ENCODE results near the gene MFN1.

MFN1 gene

DNA sequence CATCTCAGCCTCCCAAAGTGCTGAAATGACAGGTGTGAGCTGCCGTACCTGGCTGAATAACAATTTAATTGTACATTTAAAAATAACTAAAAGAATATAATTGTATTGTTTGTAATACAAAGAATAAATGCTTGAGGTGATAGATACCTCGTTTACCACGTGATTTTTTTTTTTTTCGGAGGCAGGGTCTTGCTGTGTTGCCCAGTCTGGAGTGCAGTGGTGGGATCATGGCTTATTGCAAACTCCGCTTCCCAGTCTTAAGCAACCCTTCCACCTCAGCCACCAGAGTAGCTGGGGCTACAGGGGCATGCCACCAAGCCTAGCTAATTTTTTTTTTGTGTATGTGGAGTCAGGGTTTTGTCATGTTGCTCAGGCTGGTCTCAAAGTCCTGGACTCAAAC, 15.8 kb downstream of the MFN1 start:
- TF ChIP-seq FOXP2 (optimal IDR thresholded peaks at IDR 0.05; ENCODE audit: borderline replicate concordance, extremely low read depth, extremely low read length, insufficient read depth) (no peak), SIN3A (IDR thresholded peaks at IDR 0.05; ENCODE audit: borderline replicate concordance, insufficient read depth, low read length) (no peak), TAF1 (IDR thresholded peaks at IDR 0.05; ENCODE audit: borderline replicate concordance, insufficient read depth, low read length) (no peak), POLR2AphosphoS5 (IDR thresholded peaks at IDR 0.05; ENCODE audit: low read depth, low read length) (no peak)
- TF ChIP-seq, protein P1, sequence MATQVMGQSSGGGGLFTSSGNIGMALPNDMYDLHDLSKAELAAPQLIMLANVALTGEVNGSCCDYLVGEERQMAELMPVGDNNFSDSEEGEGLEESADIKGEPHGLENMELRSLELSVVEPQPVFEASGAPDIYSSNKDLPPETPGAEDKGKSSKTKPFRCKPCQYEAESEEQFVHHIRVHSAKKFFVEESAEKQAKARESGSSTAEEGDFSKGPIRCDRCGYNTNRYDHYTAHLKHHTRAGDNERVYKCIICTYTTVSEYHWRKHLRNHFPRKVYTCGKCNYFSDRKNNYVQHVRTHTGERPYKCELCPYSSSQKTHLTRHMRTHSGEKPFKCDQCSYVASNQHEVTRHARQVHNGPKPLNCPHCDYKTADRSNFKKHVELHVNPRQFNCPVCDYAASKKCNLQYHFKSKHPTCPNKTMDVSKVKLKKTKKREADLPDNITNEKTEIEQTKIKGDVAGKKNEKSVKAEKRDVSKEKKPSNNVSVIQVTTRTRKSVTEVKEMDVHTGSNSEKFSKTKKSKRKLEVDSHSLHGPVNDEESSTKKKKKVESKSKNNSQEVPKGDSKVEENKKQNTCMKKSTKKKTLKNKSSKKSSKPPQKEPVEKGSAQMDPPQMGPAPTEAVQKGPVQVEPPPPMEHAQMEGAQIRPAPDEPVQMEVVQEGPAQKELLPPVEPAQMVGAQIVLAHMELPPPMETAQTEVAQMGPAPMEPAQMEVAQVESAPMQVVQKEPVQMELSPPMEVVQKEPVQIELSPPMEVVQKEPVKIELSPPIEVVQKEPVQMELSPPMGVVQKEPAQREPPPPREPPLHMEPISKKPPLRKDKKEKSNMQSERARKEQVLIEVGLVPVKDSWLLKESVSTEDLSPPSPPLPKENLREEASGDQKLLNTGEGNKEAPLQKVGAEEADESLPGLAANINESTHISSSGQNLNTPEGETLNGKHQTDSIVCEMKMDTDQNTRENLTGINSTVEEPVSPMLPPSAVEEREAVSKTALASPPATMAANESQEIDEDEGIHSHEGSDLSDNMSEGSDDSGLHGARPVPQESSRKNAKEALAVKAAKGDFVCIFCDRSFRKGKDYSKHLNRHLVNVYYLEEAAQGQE (IDR thresholded peaks at IDR 0.05; ENCODE audit: insufficient read depth in 1 of 2, low read depth in 2 of 2, low read length in 2 of 2): no peak

- TF ChIP-seq, protein P1 (IDR thresholded peaks at IDR 0.05; ENCODE audit: insufficient read depth in 1 of 2, low read depth in 2 of 2, low read length in 2 of 2): no peak
- TF ChIP-seq TAF1 (IDR thresholded peaks at IDR 0.05; ENCODE audit: borderline replicate concordance, insufficient read depth, low read length): no peak
- no peak for TF ChIP-seq POLR2AphosphoS5 (IDR thresholded peaks at IDR 0.05; ENCODE audit: low read depth, low read length)
These were observed 22.1 kb downstream of the MFN1 start for GRCh38 chr3:179369621-179370020.

DNA sequence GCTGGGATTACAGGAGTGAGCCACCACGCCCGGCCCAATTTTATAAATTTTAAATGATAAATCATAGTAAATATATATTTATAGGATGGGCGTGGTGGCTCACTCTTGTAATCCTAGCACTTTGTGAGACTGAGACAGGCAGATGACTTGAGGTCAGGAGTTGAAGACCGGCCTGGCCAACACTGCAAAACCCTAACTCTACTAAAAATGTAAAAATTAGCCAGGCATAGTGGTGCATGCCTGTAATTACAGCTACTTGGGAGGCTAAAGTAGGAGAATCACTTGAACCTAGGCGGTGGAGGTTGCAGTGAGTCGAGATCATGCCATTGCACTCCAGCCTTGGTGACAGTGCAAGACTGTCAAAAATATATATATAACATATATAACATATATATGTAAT, 26.4 kb downstream of the MFN1 start:
- no peak for TF ChIP-seq SIN3A (IDR thresholded peaks at IDR 0.05; ENCODE audit: borderline replicate concordance, insufficient read depth, low read length)
- no peak for TF ChIP-seq TAF1 (IDR thresholded peaks at IDR 0.05; ENCODE audit: borderline replicate concordance, insufficient read depth, low read length)
- TF ChIP-seq, protein P1 (IDR thresholded peaks at IDR 0.05; ENCODE audit: insufficient read depth in 1 of 2, low read depth in 2 of 2, low read length in 2 of 2): no peak
- no peak for TF ChIP-seq POLR2AphosphoS5 (IDR thresholded peaks at IDR 0.05; ENCODE audit: low read depth, low read length)

- TF ChIP-seq TAF1 (IDR thresholded peaks at IDR 0.05; ENCODE audit: borderline replicate concordance, insufficient read depth, low read length): no peak
- TF ChIP-seq POLR2AphosphoS5 (IDR thresholded peaks at IDR 0.05; ENCODE audit: low read depth, low read length): no peak
- TF ChIP-seq, protein P1 (IDR thresholded peaks at IDR 0.05; ENCODE audit: insufficient read depth in 1 of 2, low read depth in 2 of 2, low read length in 2 of 2): no peak
- TF ChIP-seq SIN3A (IDR thresholded peaks at IDR 0.05; ENCODE audit: borderline replicate concordance, insufficient read depth, low read length): no peak
- no peak for TF ChIP-seq FOXP2 (optimal IDR thresholded peaks at IDR 0.05; ENCODE audit: borderline replicate concordance, extremely low read depth, extremely low read length, insufficient read depth)
These were observed 27.8 kb downstream of the MFN1 start for GRCh38 chr3:179375091-179375999.

Data from PFSK-1 (cell line).